ENCODE measurements around the gene ADRA2B.
"Not testable (repeated sequence)": the region's sequence is repeated elsewhere in the genome, so short reads cannot be mapped to it uniquely, and the experiment has no call there.

GRCh38 chr2:96141624-96141967 is 25.2 kb upstream of the ADRA2B start:
- TF ChIP-seq, protein P1, sequence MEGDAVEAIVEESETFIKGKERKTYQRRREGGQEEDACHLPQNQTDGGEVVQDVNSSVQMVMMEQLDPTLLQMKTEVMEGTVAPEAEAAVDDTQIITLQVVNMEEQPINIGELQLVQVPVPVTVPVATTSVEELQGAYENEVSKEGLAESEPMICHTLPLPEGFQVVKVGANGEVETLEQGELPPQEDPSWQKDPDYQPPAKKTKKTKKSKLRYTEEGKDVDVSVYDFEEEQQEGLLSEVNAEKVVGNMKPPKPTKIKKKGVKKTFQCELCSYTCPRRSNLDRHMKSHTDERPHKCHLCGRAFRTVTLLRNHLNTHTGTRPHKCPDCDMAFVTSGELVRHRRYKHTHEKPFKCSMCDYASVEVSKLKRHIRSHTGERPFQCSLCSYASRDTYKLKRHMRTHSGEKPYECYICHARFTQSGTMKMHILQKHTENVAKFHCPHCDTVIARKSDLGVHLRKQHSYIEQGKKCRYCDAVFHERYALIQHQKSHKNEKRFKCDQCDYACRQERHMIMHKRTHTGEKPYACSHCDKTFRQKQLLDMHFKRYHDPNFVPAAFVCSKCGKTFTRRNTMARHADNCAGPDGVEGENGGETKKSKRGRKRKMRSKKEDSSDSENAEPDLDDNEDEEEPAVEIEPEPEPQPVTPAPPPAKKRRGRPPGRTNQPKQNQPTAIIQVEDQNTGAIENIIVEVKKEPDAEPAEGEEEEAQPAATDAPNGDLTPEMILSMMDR (IDR thresholded peaks at IDR 0.05) = not testable (repeated sequence)
- TF ChIP-seq POLR2AphosphoS5, POLR2A (IDR thresholded peaks at IDR 0.05): not testable (repeated sequence)
